ENCODE measurements around the gene SH3TC1. TPM values are rescaled to one million over a fixed set of nuclear protein-coding genes. Genes with fewer than 3 reads are reported as not detected.
A peak's percentile ranks its signal among the peaks of the same experiment; 100 is the strongest.

SH3TC1 gene
- total RNA-seq, 1 donor from 2014 or later: 1.2 TPM

DNA sequence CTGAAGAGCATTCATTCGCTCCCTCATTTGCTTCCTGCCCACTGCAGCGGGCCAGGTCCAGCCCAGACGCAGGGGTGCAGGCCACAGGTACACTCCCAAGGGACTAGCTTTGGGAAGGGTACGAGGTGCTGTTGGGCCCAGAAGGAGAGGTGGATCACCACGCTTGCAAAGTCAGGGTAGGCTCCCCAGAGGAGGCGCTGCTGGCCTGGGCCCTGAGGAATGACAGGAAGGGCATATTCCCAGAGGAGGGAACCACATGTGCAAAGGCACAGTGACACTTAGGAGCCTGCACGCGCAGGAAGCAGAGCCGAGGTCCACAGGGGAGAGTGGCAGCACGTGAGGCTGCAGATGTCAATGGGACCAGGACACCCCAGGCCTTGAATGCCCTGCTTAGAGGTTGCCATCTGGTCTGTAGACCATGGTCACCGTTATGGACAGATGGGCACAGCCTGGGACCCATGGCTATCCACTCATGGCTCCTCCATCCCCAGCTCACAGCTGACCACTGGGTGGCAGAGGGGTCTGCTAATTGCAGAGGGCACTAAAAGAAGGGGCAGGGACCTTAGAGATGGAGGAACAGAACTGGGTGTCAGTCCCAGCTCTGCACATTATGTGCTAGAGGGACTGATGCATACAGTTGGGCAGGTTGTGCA is 78.4 kb downstream of the SH3TC1 start:
- TF ChIP-seq, protein P1, sequence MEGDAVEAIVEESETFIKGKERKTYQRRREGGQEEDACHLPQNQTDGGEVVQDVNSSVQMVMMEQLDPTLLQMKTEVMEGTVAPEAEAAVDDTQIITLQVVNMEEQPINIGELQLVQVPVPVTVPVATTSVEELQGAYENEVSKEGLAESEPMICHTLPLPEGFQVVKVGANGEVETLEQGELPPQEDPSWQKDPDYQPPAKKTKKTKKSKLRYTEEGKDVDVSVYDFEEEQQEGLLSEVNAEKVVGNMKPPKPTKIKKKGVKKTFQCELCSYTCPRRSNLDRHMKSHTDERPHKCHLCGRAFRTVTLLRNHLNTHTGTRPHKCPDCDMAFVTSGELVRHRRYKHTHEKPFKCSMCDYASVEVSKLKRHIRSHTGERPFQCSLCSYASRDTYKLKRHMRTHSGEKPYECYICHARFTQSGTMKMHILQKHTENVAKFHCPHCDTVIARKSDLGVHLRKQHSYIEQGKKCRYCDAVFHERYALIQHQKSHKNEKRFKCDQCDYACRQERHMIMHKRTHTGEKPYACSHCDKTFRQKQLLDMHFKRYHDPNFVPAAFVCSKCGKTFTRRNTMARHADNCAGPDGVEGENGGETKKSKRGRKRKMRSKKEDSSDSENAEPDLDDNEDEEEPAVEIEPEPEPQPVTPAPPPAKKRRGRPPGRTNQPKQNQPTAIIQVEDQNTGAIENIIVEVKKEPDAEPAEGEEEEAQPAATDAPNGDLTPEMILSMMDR (IDR thresholded peaks at IDR 0.05; ENCODE audit: insufficient read depth, low read depth, low read length): no peak
- TF ChIP-seq EZH2 (IDR thresholded peaks at IDR 0.05; ENCODE audit: insufficient read depth, low read length): no peak
- Histone ChIP-seq H3K9me3 (ENCODE audit: insufficient read depth, low read depth, low read length) (no peaks in the 10 kb centered on the region), H2AFZ (ENCODE audit: low read depth, low read length) (no peak overlapping the region), H3K27me3 (ENCODE audit: insufficient read depth, low read length) (peaks cover 2% of the 10 kb centered on the region), H3K4me2 (ENCODE audit: low read length) (peak overlapping the region; percentile 73), H3K36me3 (ENCODE audit: insufficient read depth, low read length) (no peaks in the 10 kb centered on the region), H3K79me2 (ENCODE audit: insufficient read depth, low read length) (no peaks in the 10 kb centered on the region), H3K4me3 (ENCODE audit: insufficient read depth, low read depth, low read length) (no peak overlapping the region), H3K4me1 (ENCODE audit: insufficient read depth, low read length) (peaks cover 31% of the 10 kb centered on the region), H4K20me1 (ENCODE audit: insufficient read depth, low read length) (no peaks in the 10 kb centered on the region), H3K9ac (ENCODE audit: low read length) (peak overlapping the region; percentile 71), H3K27ac (ENCODE audit: low read depth, low read length) (no peak overlapping the region)
- H3K27me3 Mint-ChIP-seq (ENCODE audit: low read depth, unreplicated experiment): peaks cover 4% of the 10 kb centered on the region
- peaks cover 24% of the 10 kb centered on the region for H3K4me1 Mint-ChIP-seq (ENCODE audit: low read depth, unreplicated experiment)
- FAIRE-seq: no peak
- H3K36me3 Mint-ChIP-seq (ENCODE audit: low read depth, unreplicated experiment): no peaks in the 10 kb centered on the region
- H3K4me3 Mint-ChIP-seq (ENCODE audit: unreplicated experiment): no peak overlapping the region
- H3K9me3 Mint-ChIP-seq (ENCODE audit: unreplicated experiment): no peaks in the 10 kb centered on the region
- peak overlapping the region; percentile 78 for H3K27ac Mint-ChIP-seq (ENCODE audit: unreplicated experiment)
- DNase-seq (ENCODE audit: low read depth): no peak

DNA sequence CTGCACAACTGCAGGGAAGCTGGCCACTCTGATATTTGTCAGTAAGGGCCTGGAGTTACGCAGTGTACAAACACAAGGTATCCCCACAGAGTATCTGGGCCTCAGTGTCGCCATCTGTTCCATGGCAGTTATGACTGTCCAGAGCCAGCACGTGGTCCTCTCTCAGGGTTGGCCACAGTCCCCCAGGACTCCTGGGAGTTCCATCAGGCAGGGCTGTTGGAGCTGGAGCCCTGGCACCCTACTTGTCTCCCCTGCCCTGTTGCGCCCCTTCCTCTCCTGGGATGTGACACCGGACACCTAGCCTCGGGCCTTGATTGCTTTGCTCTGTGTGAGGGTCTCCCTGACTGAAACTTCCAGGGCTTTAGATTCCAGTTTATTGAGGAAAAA is 78.9 kb downstream of the SH3TC1 start:
- no peaks in the 10 kb centered on the region for H3K36me3 ChIP-seq (ENCODE audit: insufficient read depth, low read length)
- H3K27me3 ChIP-seq (ENCODE audit: insufficient read depth, low read length): no peaks in the 10 kb centered on the region
- DNase-seq (ENCODE audit: low read depth) (no peak), FAIRE-seq (no peak)
- peaks cover 31% of the 10 kb centered on the region for H3K4me1 ChIP-seq (ENCODE audit: insufficient read depth, low read length)
- H3K9ac ChIP-seq (ENCODE audit: low read length): peak overlapping the region; percentile 71
- Mint-ChIP-seq H3K27ac (ENCODE audit: unreplicated experiment) (peak overlapping the region; percentile 78), H3K27me3 (ENCODE audit: low read depth, unreplicated experiment) (peaks cover 6% of the 10 kb centered on the region), H3K4me3 (ENCODE audit: unreplicated experiment) (peak overlapping the region; percentile 22), H3K4me1 (ENCODE audit: low read depth, unreplicated experiment) (peaks cover 26% of the 10 kb centered on the region), H3K9me3 (ENCODE audit: unreplicated experiment) (no peaks in the 10 kb centered on the region), H3K36me3 (ENCODE audit: low read depth, unreplicated experiment) (peaks cover 1% of the 10 kb centered on the region)
- H3K4me2 ChIP-seq (ENCODE audit: low read length): peak overlapping the region; percentile 73
- no peaks in the 10 kb centered on the region for H3K79me2 ChIP-seq (ENCODE audit: insufficient read depth, low read length)
- no peaks in the 10 kb centered on the region for H3K9me3 ChIP-seq (ENCODE audit: insufficient read depth, low read depth, low read length)
- peak overlapping the region; percentile 44 for H2AFZ ChIP-seq (ENCODE audit: low read depth, low read length)
- no peaks in the 10 kb centered on the region for H4K20me1 ChIP-seq (ENCODE audit: insufficient read depth, low read length)
- no peak for TF ChIP-seq EZH2 (IDR thresholded peaks at IDR 0.05; ENCODE audit: insufficient read depth, low read length)
- TF ChIP-seq, protein P1 (IDR thresholded peaks at IDR 0.05; ENCODE audit: insufficient read depth, low read depth, low read length): no peak
- no peak overlapping the region for H3K4me3 ChIP-seq (ENCODE audit: insufficient read depth, low read depth, low read length)
- H3K27ac ChIP-seq (ENCODE audit: low read depth, low read length): peak overlapping the region; percentile 73
